Measurements from ENCODE around the gene GRB10. TPM values are rescaled to one million over a fixed set of nuclear protein-coding genes. Genes with fewer than 3 reads are reported as not detected.
A peak's percentile ranks its signal among the peaks of the same experiment; 100 is the strongest.
"Not testable (repeated sequence)": the region's sequence is repeated elsewhere in the genome, so short reads cannot be mapped to it uniquely, and the experiment has no call there.

The GRB10 gene
- total RNA-seq, 1 experiment from 2014 or later: 47.9 TPM

DNA sequence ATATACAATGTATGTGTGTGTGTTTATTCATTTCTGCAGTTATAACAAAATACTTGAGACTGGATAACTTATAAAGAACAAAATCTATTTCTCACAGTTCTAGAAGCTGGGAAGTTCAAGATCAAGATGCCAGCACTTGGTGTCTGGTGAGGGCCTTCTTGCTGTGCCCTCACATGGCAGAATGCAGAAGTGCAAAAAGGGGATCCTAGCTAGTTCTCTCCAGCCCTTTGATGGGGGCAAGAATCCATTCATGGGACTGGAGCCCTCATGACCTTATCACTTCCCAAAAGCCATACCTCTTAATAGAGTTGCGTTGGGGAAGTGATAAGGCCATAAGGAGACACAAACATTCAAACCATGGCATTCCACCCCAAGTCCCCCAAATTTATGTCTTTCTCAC lies 8.4 kb downstream of the GRB10 start:
- ChIA-PET CTCF (no interaction called here), POLR2A (ENCODE audit: unreplicated experiment) (interaction anchor here (0.6 kb wide), 1 partner anchor 11 kb away, joined by 4 read pairs; no protein-coding TSS in a partner anchor)
- H3K4me1 ChIP-seq (replicated peaks; ENCODE audit: insufficient read depth): peaks cover 13% of the 10 kb centered on the region; the same call in 1 of the 2 replicates
- H3K27me3 ChIP-seq (ENCODE audit: insufficient read depth, low read depth): no peaks in the 10 kb centered on the region
- peaks cover 91% of the 10 kb centered on the region for H4K20me1 ChIP-seq (ENCODE audit: insufficient read depth)
- intact Hi-C loops (cut with micrococcal nuclease; ENCODE audit: unreplicated experiment): no loop called here
- TF ChIP-seq EZH2 (IDR thresholded peaks at IDR 0.05; ENCODE audit: low read depth): no peak
- no peak for TF ChIP-seq CTCF (conservative IDR thresholded peaks at IDR 0.05)
- no peak overlapping the region for H3K4me3 ChIP-seq
- no TSS peak for BruUV-seq (replicated peaks)
- DNase-seq: no peak
- no peaks in the 10 kb centered on the region for H3K9me3 ChIP-seq (ENCODE audit: insufficient read depth, low read depth)
- H3K9me2 ChIP-seq (ENCODE audit: insufficient read depth): no peaks in the 10 kb centered on the region
- no peak overlapping the region for H2AFZ ChIP-seq
- H3F3A ChIP-seq (ENCODE audit: insufficient read depth, low read depth): 0 out of 2 replicates have a peak, but pooled peaks cover 4% of the 10 kb centered on the region
- peaks cover 89% of the 10 kb centered on the region for H3K79me2 ChIP-seq (ENCODE audit: low read depth)
- no peak overlapping the region for H3K4me2 ChIP-seq
- peaks cover 6% of the 10 kb centered on the region; the same call in 1 of the 2 replicates for H3K36me3 ChIP-seq (ENCODE audit: low read depth)
- no peak overlapping the region for H3K27ac ChIP-seq

- H3K4me2 ChIP-seq; BruUV-seq (replicated peaks); H3K9me2 ChIP-seq (ENCODE audit: insufficient read depth); H3K9me3 ChIP-seq (ENCODE audit: insufficient read depth, low read depth); H3K27ac ChIP-seq; H3K36me3 ChIP-seq (ENCODE audit: low read depth); H3F3A ChIP-seq (ENCODE audit: insufficient read depth, low read depth); H3K4me3 ChIP-seq; H2AFZ ChIP-seq; intact Hi-C loops (cut with micrococcal nuclease; ENCODE audit: unreplicated experiment); CTCF ChIA-PET; DNase-seq; H3K27me3 ChIP-seq (ENCODE audit: insufficient read depth, low read depth); POLR2A ChIA-PET (ENCODE audit: unreplicated experiment): not testable (repeated sequence)
- Histone ChIP-seq H3K79me2 (ENCODE audit: low read depth) (peaks cover 89% of the 10 kb centered on the region), H3K4me1 (replicated peaks; ENCODE audit: insufficient read depth) (peaks cover 13% of the 10 kb centered on the region; the same call in 1 of the 2 replicates), H4K20me1 (ENCODE audit: insufficient read depth) (peaks cover 91% of the 10 kb centered on the region)
Observed at GRCh38 chr7:50773071-50773470, 9.6 kb downstream of the GRB10 start.

DNA sequence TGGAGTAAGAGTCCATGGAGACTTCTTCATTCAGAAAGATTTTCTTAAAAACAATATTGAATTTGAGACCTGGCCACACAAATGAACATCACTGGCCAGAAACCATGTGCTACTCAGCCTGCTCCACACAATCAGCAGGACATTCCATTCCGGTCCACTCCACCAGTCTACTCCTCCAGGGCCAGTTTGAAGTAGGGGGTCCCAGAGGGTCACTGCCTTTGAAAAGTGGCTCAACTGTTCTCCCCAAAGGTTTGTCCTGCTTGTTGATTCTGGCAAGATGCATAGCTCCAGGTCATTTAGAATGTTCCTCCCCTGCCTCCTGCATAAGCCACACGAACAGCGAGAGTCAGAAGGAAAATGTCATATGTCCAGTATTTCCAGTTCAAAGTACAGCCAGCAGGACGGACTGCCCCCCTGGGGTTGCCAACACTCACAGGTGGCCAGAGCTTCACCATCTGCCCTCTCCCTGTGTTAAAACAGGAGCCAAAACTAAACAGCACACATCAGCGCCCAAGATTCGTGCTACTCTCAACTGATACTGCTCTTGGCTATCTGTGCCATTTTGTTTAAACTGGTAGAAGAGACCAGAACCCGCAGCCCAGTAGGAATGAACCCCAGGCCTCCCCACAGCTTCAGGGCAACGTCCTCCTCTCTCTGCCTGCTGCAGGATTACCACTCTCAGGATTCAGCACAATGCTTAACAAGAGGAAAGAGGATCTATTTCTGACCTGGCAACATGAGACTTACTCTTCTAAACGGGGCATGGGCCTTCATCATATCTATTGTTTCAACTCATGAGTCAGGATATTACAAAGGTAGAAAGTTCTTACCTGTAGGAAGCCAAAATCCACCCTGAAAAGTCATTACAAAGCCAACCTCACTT lies 11.3 kb downstream of the GRB10 start:
- Histone ChIP-seq H3K36me3 (ENCODE audit: low read depth) (0 out of 2 replicates have a peak, but pooled peaks cover 8% of the 10 kb centered on the region), H3K4me3 (no peak overlapping the region), H3K27ac (no peak overlapping the region), H3K79me2 (ENCODE audit: low read depth) (peaks cover 88% of the 10 kb centered on the region), H3K27me3 (ENCODE audit: insufficient read depth, low read depth) (no peaks in the 10 kb centered on the region), H2AFZ (no peak overlapping the region), H3K4me1 (replicated peaks; ENCODE audit: insufficient read depth) (peaks cover 30% of the 10 kb centered on the region), H3K9me3 (ENCODE audit: insufficient read depth, low read depth) (no peaks in the 10 kb centered on the region), H3K9me2 (ENCODE audit: insufficient read depth) (no peaks in the 10 kb centered on the region), H3K4me2 (peak overlapping the region; percentile 29), H3F3A (ENCODE audit: insufficient read depth, low read depth) (peaks cover 15% of the 10 kb centered on the region), H4K20me1 (ENCODE audit: insufficient read depth) (peaks cover 97% of the 10 kb centered on the region)
- ChIA-PET POLR2A (ENCODE audit: unreplicated experiment) (no interaction called here), CTCF (no interaction called here)
- intact Hi-C loops (cut with micrococcal nuclease; ENCODE audit: unreplicated experiment): loop anchor here (2.0 kb wide), 1 partner anchor 39 kb away; no protein-coding TSS in a partner anchor
- no peak for TF ChIP-seq EZH2 (IDR thresholded peaks at IDR 0.05; ENCODE audit: low read depth)
- no peak for TF ChIP-seq CTCF (conservative IDR thresholded peaks at IDR 0.05)
- peak; percentile 61 to 92 for DNase-seq
- no TSS peak for BruUV-seq (replicated peaks)
